ENCODE data around the gene USP4. TPM values are rescaled to one million over a fixed set of nuclear protein-coding genes. Genes with fewer than 3 reads are reported as not detected.

The USP4 gene
- 13.6 and 15.7 TPM in 2 replicates for total RNA-seq

GRCh38 chr3:49339941-49340800, at the start of gene USP4:
Gene USP4 (minus strand): TSS chr3:49340053. CDS start chr3:49340024, 29 bp downstream.

GRCh38 chr3:49358217-49358883, 18.5 kb upstream of the USP4 start, which contains the start of gene GPX1:
Gene GPX1 (minus strand): TSS chr3:49358353. CDS start chr3:49358278, 75 bp downstream.

GRCh38 chr3:49276475-49277382, 63.1 kb downstream of the USP4 start, which contains the start of gene C3orf62:
Gene C3orf62 (minus strand): TSS chr3:49277232. CDS start chr3:49276872, 360 bp downstream.

Other genes starting within 250 kb of the USP4 start
- gene QRICH1, start 246.0 kb downstream of the USP4 start, total RNA-seq = 55.6 and 88.7 TPM in 2 replicates
- gene QARS1, start 235.3 kb downstream of the USP4 start, total RNA-seq = 304 and 395 TPM in 2 replicates
- 39.5 and 48.4 TPM in 2 replicates for gene USP19, start 219.2 kb downstream of the USP4 start, total RNA-seq
- gene LAMB2, start 207.0 kb downstream of the USP4 start, total RNA-seq = 288 and 328 TPM in 2 replicates
- gene CCDC71, start 173.7 kb downstream of the USP4 start, total RNA-seq = 15.1 and 20.2 TPM in 2 replicates
- gene KLHDC8B, start 168.5 kb downstream of the USP4 start, total RNA-seq = 53.7 and 55.9 TPM in 2 replicates
- 0.96 and 2.1 TPM in 2 replicates for gene C3orf62, start 62.8 kb downstream of the USP4 start, total RNA-seq
- gene GPX1, start 18.3 kb upstream of the USP4 start, total RNA-seq = 355 and 723 TPM in 2 replicates
- gene RHOA, start 71.9 kb upstream of the USP4 start, total RNA-seq = 376 and 471 TPM in 2 replicates
- gene TCTA, start 72.4 kb upstream of the USP4 start, total RNA-seq = 6.0 and 8.7 TPM in 2 replicates
- gene AMT, start 82.4 kb upstream of the USP4 start, total RNA-seq = 1.2 and 1.7 TPM in 2 replicates
- 1.5 and 2.2 TPM in 2 replicates for gene NICN1, start 89.3 kb upstream of the USP4 start, total RNA-seq
- gene DAG1, start 130.2 kb upstream of the USP4 start, total RNA-seq = 34.9 and 52.0 TPM in 2 replicates
- under 0.01 TPM in 1 of 2 replicates, not detected in the other for gene BSN, start 214.4 kb upstream of the USP4 start, total RNA-seq

All from tracheal epithelial cell (primary cell).